Gastrocnemius medialis (tissue), 4 donors: ENCODE results near the gene KCNF1. TPM values are rescaled to one million over a fixed set of nuclear protein-coding genes. Genes with fewer than 3 reads are reported as not detected.

Source experiments
- ATAC-seq, 2 donors: fragments of 150-250 bp; one replicate each; pipeline ENCODE4 v1.9.1; 2016
- DNase-seq, 2 donors: peaks; one replicate each; pipeline ENCODE4 v3.0.0-alpha.2; 2019
- H3K27ac ChIP-seq, 4 donors: fragments of 200-600 bp; sonication (generic); 1 replicate in 1 of 4; 2 replicates in 3 of 4; pipeline ENCODE4 v1.5.1; 2016 to 2018; ENCODE audit warnings: mild to moderate bottlenecking in 2 of 4, moderate library complexity in 1 of 4
- H3K27me3 ChIP-seq, 3 donors: fragments of 200-600 bp; sonication (generic) in 2 of 3; 1 replicate in 1 of 3; 2 replicates in 2 of 3; pipeline versions ENCODE4 v1.5.1 to v1.6.0; 2016 to 2019; ENCODE audit warnings: mild to moderate bottlenecking in 1 of 3, moderate library complexity in 1 of 3
- H3K36me3 ChIP-seq, 2 donors: fragments of 200-600 bp; sonication (generic) in 1 of 2; one replicate each; pipeline ENCODE4 v1.5.1; 2017 to 2018
- H3K4me1 ChIP-seq, 2 donors: fragments of 200-600 bp; sonication (generic) in 1 of 2; one replicate each; pipeline ENCODE4 v1.5.1; 2016 to 2017; ENCODE audit warnings: mild to moderate bottlenecking in 2 of 2
- H3K4me3 ChIP-seq, 4 donors: fragments of 200-600 bp; sonication (generic) in 3 of 4; 1 replicate in 1 of 4; 2 replicates in 3 of 4; pipeline ENCODE4 v1.5.1; 2016 to 2019; ENCODE audit warnings: mild to moderate bottlenecking in 2 of 4
- H3K9me3 ChIP-seq, 3 donors: fragments of 200-600 bp; sonication (generic) in 2 of 3; 1 replicate in 1 of 3; 2 replicates in 2 of 3; pipeline ENCODE4 v1.5.1; 2016 to 2019
- CTCF ChIP-seq, 5 experiments: fragments of 450-650 bp in 3 of 5; fragments of 200-600 bp in 2 of 5; sonication (generic) in 2 of 5; IDR thresholded peaks in 4 of 5; conservative IDR thresholded peaks in 1 of 5; 1 replicate in 4 of 5; 2 replicates in 1 of 5; pipeline ENCODE4 v1.5.1; 2016 to 2019; ENCODE audit warnings: antibody characterized with exemption in 5 of 5, mild to moderate bottlenecking in 3 of 5, moderate library complexity in 3 of 5
- POLR2A ChIP-seq, 2 donors: fragments of 450-650 bp; IDR thresholded peaks; one replicate each; pipeline ENCODE4 v1.6.1; 2017; ENCODE audit warnings: antibody characterized with exemption in 2 of 2, mild to moderate bottlenecking in 2 of 2, moderate library complexity in 2 of 2
- in situ Hi-C, 4 donors: fragments of 200-750 bp; cut with MboI; loops; one replicate each; pipeline versions ENCODE4 v1.15.0 to v1.8.0; 2017; ENCODE audit warnings: low sequenced_read_pairs in 4 of 4
- intact Hi-C: fragments of 100-400 bp; cut with DNase I; formaldehyde crosslinking; loops from one replicate; pipeline ENCODE4 v1.15.1; 2023; ENCODE audit warnings: low total_unique reads
- total RNA-seq, 4 donors: library from RNA; depleted of rRNA; stranded (reverse); fragments of >200 nt; gene quantifications; one replicate each; pipeline versions ENCODE4 v1.1.0 to v1.2.3, GENCODE V29; 2016

The KCNF1 gene
- total RNA-seq, 4 donors from 2014 or later: not detected

DNA sequence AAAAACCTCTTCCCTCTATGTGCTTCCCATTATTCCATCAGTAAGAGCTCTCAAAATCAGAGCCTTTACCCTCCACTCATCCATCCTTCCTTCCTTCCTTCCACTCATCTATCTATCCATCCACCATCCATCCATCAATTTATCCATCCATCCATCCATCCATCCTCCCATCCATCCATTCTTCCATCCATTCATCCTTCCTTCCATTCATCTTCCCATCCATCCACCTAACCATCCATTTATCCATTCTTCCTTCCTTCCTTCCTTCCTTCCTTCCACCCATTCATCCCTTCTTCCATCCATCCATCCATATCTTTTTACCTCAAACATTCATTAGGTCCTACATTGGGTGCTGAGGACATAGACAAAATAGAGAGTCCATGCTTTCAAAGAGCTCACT, 19.4 kb upstream of the KCNF1 start:
- H3K27ac ChIP-seq: no peak overlapping the region
- ATAC-seq (no peak), DNase-seq (no peak)
- no peaks in the 10 kb centered on the region for H3K36me3 ChIP-seq
- intact Hi-C loops (no loop called here), in situ Hi-C loops (no loop called here)
- H3K4me1 ChIP-seq: no peaks in the 10 kb centered on the region
- TF ChIP-seq CTCF (IDR thresholded peaks at IDR 0.05 in 4 of 5, conservative IDR thresholded peaks at IDR 0.05 in 1 of 5): no peak
- no peak for TF ChIP-seq POLR2A (IDR thresholded peaks at IDR 0.05)
- H3K9me3 ChIP-seq: no peaks in the 10 kb centered on the region
- no peak overlapping the region for H3K4me3 ChIP-seq
- peaks cover 0 to 3% (median 0%) of the 10 kb centered on the region in 3 donors for H3K27me3 ChIP-seq

GRCh38 chr2:10892796-10893350, 18.9 kb upstream of the KCNF1 start:
- H3K27ac ChIP-seq: no peak overlapping the region
- DNase-seq: no peak
- in situ Hi-C loops: no loop called here

DNA sequence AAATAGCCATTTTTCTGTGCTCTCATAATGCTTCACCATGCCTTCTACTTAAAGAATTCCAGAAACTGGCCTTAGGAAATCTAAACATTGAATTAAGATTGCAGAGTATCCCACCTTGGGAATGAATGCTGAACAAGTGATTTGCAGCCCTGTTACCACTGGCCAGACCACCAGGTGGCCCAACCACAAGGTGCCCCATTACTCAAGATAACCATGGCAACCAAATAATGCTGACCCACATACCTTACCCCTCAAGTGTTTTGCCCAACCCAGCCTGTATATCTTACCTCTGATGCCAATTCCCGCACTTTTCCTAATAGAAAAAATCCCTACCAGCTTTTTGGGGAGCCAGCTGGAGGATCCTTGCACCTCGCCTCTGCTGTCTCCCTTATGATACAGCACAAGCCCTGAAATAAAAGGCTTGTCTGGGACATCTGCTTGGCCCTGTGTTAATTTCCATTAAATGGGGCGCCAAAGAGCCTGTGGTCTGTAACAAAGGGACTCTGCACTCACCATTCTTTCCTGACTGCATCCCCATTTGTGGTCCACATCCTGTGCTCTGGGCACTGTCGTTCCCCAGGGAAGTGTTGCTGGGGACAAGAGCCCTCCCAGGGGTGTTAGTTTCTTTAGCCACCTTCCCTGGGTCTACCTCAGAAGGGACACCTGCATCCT, 17.3 kb upstream of the KCNF1 start:
- no peak overlapping the region for H3K27ac ChIP-seq
- no peaks in the 10 kb centered on the region for H3K4me1 ChIP-seq
- ATAC-seq (no peak), DNase-seq (no peak)
- TF ChIP-seq CTCF (IDR thresholded peaks at IDR 0.05 in 4 of 5, conservative IDR thresholded peaks at IDR 0.05 in 1 of 5): no peak
- TF ChIP-seq POLR2A (IDR thresholded peaks at IDR 0.05): no peak
- no peak overlapping the region for H3K4me3 ChIP-seq
- no peaks in the 10 kb centered on the region for H3K9me3 ChIP-seq
- no peaks in the 10 kb centered on the region for H3K27me3 ChIP-seq
- no peaks in the 10 kb centered on the region for H3K36me3 ChIP-seq
- intact Hi-C loops: no loop called here
- in situ Hi-C loops: no loop called here

More at GRCh38 chr2:10892796-10893350, 18.9 kb upstream of the KCNF1 start:
- intact Hi-C loops: no loop called here
- no peak for ATAC-seq
- Histone ChIP-seq H3K27me3 (peaks cover 0 to 3% (median 0%) of the 10 kb centered on the region in 3 donors), H3K4me3 (no peak overlapping the region), H3K36me3 (no peaks in the 10 kb centered on the region), H3K9me3 (no peaks in the 10 kb centered on the region), H3K4me1 (no peaks in the 10 kb centered on the region)
- TF ChIP-seq POLR2A (IDR thresholded peaks at IDR 0.05) (no peak), CTCF (IDR thresholded peaks at IDR 0.05 in 4 of 5, conservative IDR thresholded peaks at IDR 0.05 in 1 of 5) (no peak)

DNA sequence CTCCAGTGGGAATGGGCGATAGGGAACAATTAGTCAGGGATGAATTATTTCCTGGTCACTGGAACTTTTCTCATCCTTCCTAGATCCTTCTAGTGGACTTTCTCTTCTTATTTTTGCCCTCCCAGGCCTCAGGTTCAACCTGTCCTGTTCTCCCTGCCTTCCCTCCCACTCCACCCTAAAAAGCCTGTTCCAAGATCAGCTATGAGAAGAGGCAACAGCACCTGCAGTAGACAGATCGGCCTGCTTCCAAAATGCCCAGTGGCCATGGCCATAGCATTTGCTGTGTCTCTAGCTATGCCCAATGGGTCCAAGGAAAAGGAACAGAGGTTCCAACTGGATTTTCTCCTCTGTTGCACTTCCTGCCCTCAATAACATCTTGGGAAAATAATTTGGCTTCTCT, 16.5 kb upstream of the KCNF1 start:
- intact Hi-C loops (no loop called here), in situ Hi-C loops (no loop called here)
- TF ChIP-seq POLR2A (IDR thresholded peaks at IDR 0.05) (no peak), CTCF (IDR thresholded peaks at IDR 0.05 in 4 of 5, conservative IDR thresholded peaks at IDR 0.05 in 1 of 5) (no peak)

More for the DNA sequence above, 16.5 kb upstream of the KCNF1 start:
- H3K4me1 ChIP-seq: no peaks in the 10 kb centered on the region
- H3K4me3 ChIP-seq: no peak overlapping the region
- no peak for ATAC-seq
- H3K9me3 ChIP-seq: no peaks in the 10 kb centered on the region
- H3K27ac ChIP-seq: no peak overlapping the region
- no peaks in the 10 kb centered on the region for H3K36me3 ChIP-seq
- no peak for DNase-seq
- no peaks in the 10 kb centered on the region for H3K27me3 ChIP-seq
